Measurements from ENCODE around the gene SRCIN1.

SRCIN1 gene

GRCh38 chr17:38534498-38534885 lies 71.3 kb downstream of the SRCIN1 start:
- Histone ChIP-seq H3K27me3 (ENCODE audit: control insufficient read depth, low read length) (peaks cover 17% of the 10 kb centered on the region), H3K9me3 (ENCODE audit: control insufficient read depth, insufficient read depth, low read length) (no peaks in the 10 kb centered on the region), H3F3A (ENCODE audit: control insufficient read depth, insufficient read depth) (no peaks in the 10 kb centered on the region), H3K36me3 (ENCODE audit: control insufficient read depth, low read length) (no peaks in the 10 kb centered on the region), H3K9me2 (replicated peaks; ENCODE audit: control insufficient read depth, low read length) (no peaks in the 10 kb centered on the region), H3K4me1 (ENCODE audit: control insufficient read depth, low read length) (no peaks in the 10 kb centered on the region), H3K27ac (ENCODE audit: low read depth, low read length) (no peak overlapping the region), H3K4me2 (ENCODE audit: low read length) (no peak overlapping the region), H3K4me3 (ENCODE audit: low read length) (no peak overlapping the region), H3K79me2 (ENCODE audit: control insufficient read depth, low read length) (no peaks in the 10 kb centered on the region), H4K20me1 (ENCODE audit: control insufficient read depth, insufficient read depth, low read depth, low read length) (no peaks in the 10 kb centered on the region)
- TF ChIP-seq, protein P1, sequence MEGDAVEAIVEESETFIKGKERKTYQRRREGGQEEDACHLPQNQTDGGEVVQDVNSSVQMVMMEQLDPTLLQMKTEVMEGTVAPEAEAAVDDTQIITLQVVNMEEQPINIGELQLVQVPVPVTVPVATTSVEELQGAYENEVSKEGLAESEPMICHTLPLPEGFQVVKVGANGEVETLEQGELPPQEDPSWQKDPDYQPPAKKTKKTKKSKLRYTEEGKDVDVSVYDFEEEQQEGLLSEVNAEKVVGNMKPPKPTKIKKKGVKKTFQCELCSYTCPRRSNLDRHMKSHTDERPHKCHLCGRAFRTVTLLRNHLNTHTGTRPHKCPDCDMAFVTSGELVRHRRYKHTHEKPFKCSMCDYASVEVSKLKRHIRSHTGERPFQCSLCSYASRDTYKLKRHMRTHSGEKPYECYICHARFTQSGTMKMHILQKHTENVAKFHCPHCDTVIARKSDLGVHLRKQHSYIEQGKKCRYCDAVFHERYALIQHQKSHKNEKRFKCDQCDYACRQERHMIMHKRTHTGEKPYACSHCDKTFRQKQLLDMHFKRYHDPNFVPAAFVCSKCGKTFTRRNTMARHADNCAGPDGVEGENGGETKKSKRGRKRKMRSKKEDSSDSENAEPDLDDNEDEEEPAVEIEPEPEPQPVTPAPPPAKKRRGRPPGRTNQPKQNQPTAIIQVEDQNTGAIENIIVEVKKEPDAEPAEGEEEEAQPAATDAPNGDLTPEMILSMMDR (IDR thresholded peaks at IDR 0.05; ENCODE audit: low read depth, low read length, poor library complexity, severe bottlenecking): no peak
- no peak for TF ChIP-seq EZH2phosphoT487 (IDR thresholded peaks at IDR 0.05; ENCODE audit: borderline replicate concordance, low read length)

DNA sequence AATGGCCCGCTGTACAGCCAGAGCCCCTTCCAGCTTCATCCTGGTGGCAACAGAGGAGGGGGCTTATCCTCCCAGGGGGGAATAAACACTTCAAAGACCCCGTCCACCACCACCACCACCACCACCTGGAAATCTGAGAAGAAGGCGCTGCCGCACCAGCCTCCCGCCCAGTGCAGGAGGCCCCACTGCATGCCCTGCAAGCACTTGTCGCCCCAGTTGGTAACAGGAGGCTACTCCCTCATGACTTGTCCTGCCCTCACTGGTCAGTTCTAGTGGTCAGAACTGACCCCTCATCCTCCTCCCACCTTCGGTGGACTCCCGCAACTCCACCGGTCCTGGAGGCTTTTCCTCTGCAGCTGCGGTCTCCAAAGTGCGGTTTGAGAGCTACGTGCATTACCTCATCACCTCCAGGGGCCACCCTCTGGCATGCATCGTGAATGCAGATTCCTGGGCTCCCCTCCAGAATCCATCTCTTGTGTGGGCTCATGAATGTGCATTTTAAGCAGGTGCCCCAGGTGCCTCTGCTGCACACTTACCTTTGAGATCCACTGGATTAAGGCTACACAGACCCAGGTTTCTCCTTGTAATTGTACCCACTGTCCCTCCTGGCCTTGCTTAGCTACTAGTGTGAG lies 71.8 kb downstream of the SRCIN1 start:
- no peaks in the 10 kb centered on the region for H3K9me2 ChIP-seq (replicated peaks; ENCODE audit: control insufficient read depth, low read length)
- TF ChIP-seq EZH2phosphoT487 (IDR thresholded peaks at IDR 0.05; ENCODE audit: borderline replicate concordance, low read length): no peak
- TF ChIP-seq, protein P1 (IDR thresholded peaks at IDR 0.05; ENCODE audit: low read depth, low read length, poor library complexity, severe bottlenecking): no peak
- no peak overlapping the region for H3K4me2 ChIP-seq (ENCODE audit: low read length)
- H3K9me3 ChIP-seq (ENCODE audit: control insufficient read depth, insufficient read depth, low read length): no peaks in the 10 kb centered on the region
- H3K4me1 ChIP-seq (ENCODE audit: control insufficient read depth, low read length): no peaks in the 10 kb centered on the region
- no peaks in the 10 kb centered on the region for H4K20me1 ChIP-seq (ENCODE audit: control insufficient read depth, insufficient read depth, low read depth, low read length)
- no peaks in the 10 kb centered on the region for H3K79me2 ChIP-seq (ENCODE audit: control insufficient read depth, low read length)
- no peaks in the 10 kb centered on the region for H3K36me3 ChIP-seq (ENCODE audit: control insufficient read depth, low read length)
- peaks cover 13% of the 10 kb centered on the region for H3K27me3 ChIP-seq (ENCODE audit: control insufficient read depth, low read length)
- no peak overlapping the region for H3K27ac ChIP-seq (ENCODE audit: low read depth, low read length)
- H3K4me3 ChIP-seq (ENCODE audit: low read length): no peak overlapping the region
- H3F3A ChIP-seq (ENCODE audit: control insufficient read depth, insufficient read depth): no peaks in the 10 kb centered on the region

DNA sequence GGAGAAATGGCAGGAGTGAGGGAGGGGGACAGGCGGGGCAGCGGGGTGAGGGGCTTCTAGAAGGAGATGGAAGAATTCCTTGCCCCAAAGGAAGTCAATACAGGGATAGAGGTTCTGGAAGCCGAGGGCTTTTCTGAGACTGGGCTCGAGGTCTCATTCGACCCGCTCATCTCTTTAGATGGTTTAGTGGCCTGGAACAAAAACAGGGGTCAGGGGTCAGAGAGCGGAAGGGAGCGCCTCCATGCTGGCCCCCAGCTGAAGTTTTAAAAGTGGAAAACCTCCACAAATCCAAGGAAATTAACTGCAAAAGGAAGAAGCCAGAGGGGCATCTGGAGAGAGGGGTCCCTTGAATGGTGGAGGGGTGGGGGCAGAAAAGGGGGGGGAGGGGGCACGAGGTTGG lies 72.5 kb downstream of the SRCIN1 start:
- TF ChIP-seq, protein P1 (IDR thresholded peaks at IDR 0.05; ENCODE audit: low read depth, low read length, poor library complexity, severe bottlenecking): no peak
- no peak for TF ChIP-seq EZH2phosphoT487 (IDR thresholded peaks at IDR 0.05; ENCODE audit: borderline replicate concordance, low read length)
- no peak overlapping the region for H3K27ac ChIP-seq (ENCODE audit: low read depth, low read length)
- H3K4me3 ChIP-seq (ENCODE audit: low read length): no peak overlapping the region
- no peak overlapping the region for H3K4me2 ChIP-seq (ENCODE audit: low read length)
- no peaks in the 10 kb centered on the region for H3F3A ChIP-seq (ENCODE audit: control insufficient read depth, insufficient read depth)
- H3K4me1 ChIP-seq (ENCODE audit: control insufficient read depth, low read length): no peaks in the 10 kb centered on the region
- H3K9me2 ChIP-seq (replicated peaks; ENCODE audit: control insufficient read depth, low read length): no peaks in the 10 kb centered on the region
- no peaks in the 10 kb centered on the region for H3K79me2 ChIP-seq (ENCODE audit: control insufficient read depth, low read length)
- H3K27me3 ChIP-seq (ENCODE audit: control insufficient read depth, low read length): peaks cover 12% of the 10 kb centered on the region; the same call in 1 of the 2 replicates
- no peaks in the 10 kb centered on the region for H3K9me3 ChIP-seq (ENCODE audit: control insufficient read depth, insufficient read depth, low read length)
- no peaks in the 10 kb centered on the region for H4K20me1 ChIP-seq (ENCODE audit: control insufficient read depth, insufficient read depth, low read depth, low read length)
- H3K36me3 ChIP-seq (ENCODE audit: control insufficient read depth, low read length): no peaks in the 10 kb centered on the region

Measured in DOHH2 (cell line).